K562 (cell line): ENCODE results near the gene TYW1. TPM values are rescaled to one million over a fixed set of nuclear protein-coding genes. Genes with fewer than 3 reads are reported as not detected.

ENCODE experiments used
- ARID1B ChIP-seq: fragments of 450-650 bp; IDR thresholded peaks from 2 replicates; pipeline ENCODE4 v1.6.1; 2016; ENCODE audit warnings: antibody characterized with exemption, mild to moderate bottlenecking, inconsistent platforms
- BCOR ChIP-seq: fragments of 450-650 bp; IDR thresholded peaks from 2 replicates; pipeline ENCODE4 v1.6.1; 2016
- CBFA2T3 ChIP-seq: fragments of 450-650 bp; IDR thresholded peaks from 2 replicates; pipeline ENCODE4 v1.6.1; 2017
- CCAR2 ChIP-seq: fragments of 200-400 bp; formaldehyde crosslinking; IDR thresholded peaks from 2 replicates; pipeline ENCODE4 v1.6.1; 2017; ENCODE audit warnings: mild to moderate bottlenecking, low read depth, low read length
- CTCFL ChIP-seq: IDR thresholded peaks from 2 replicates; pipeline ENCODE4 v1.6.1; 2011; ENCODE audit warnings: borderline replicate concordance, low read depth, mild to moderate bottlenecking, moderate library complexity, low read length; ENCODE audit not compliant: insufficient read depth, poor library complexity, severe bottlenecking
- DLX4 ChIP-seq: fragments of 250-450 bp; sonication (Bioruptor Pico); IDR thresholded peaks from 2 replicates; pipeline ENCODE4 v1.6.1; 2021; ENCODE audit warnings: mild to moderate bottlenecking
- FOXM1 ChIP-seq, 2 experiments: fragments of 450-650 bp in 1 of 2; sonication (generic) in 1 of 2; formaldehyde crosslinking in 1 of 2; IDR thresholded peaks; 2 replicates each; pipeline versions ENCODE4 v1.6.1 to v1.9.0; 2017 to 2022; ENCODE audit warnings: low read depth in 2 of 2, mild to moderate bottlenecking in 2 of 2, missing genetic modification reagents in 1 of 2, moderate library complexity in 1 of 2
- FUS ChIP-seq: fragments of 200-400 bp; formaldehyde crosslinking; optimal IDR thresholded peaks from 2 replicates; pipeline ENCODE3; 2017; ENCODE audit warnings: low read depth, low read length
- HMG20A ChIP-seq: fragments of 450-650 bp; formaldehyde crosslinking; conservative IDR thresholded peaks from 2 replicates; pipeline ENCODE4 v1.4.0; 2020; ENCODE audit warnings: mild to moderate bottlenecking, mixed read lengths
- ILK ChIP-seq: fragments of 450-650 bp; IDR thresholded peaks from 2 replicates; pipeline ENCODE4 v1.6.1; 2016; ENCODE audit warnings: missing genetic modification characterization, low read depth, mild to moderate bottlenecking, missing compliant biosample characterization, moderate library complexity, borderline replicate concordance
- LEF1 ChIP-seq: fragments of 450-650 bp; IDR thresholded peaks from 2 replicates; pipeline ENCODE4 v1.6.1; 2016; ENCODE audit warnings: mild to moderate bottlenecking
- MEF2D ChIP-seq: conservative IDR thresholded peaks from 2 replicates; pipeline ENCODE4 v1.6.1; 2016; ENCODE audit warnings: low read depth, missing genetic modification characterization, missing compliant biosample characterization
- MEIS2 ChIP-seq: fragments of 450-650 bp; IDR thresholded peaks from 2 replicates; pipeline ENCODE4 v1.6.1; 2014; ENCODE audit warnings: mild to moderate bottlenecking; ENCODE audit not compliant: partially characterized antibody
- PHTF2 ChIP-seq: fragments of 250-450 bp; sonication (Bioruptor Pico); IDR thresholded peaks from 2 replicates; pipeline ENCODE4 v1.5.0; 2021; ENCODE audit warnings: mild to moderate bottlenecking
- RBM22 ChIP-seq: fragments of 200-400 bp; formaldehyde crosslinking; IDR thresholded peaks from 2 replicates; pipeline ENCODE4 v1.6.1; 2018; ENCODE audit warnings: low read length, low read depth; ENCODE audit not compliant: poor library complexity, severe bottlenecking
- RFX1 ChIP-seq: fragments of 450-650 bp; IDR thresholded peaks from 2 replicates; pipeline ENCODE4 v1.6.1; 2016; ENCODE audit warnings: mild to moderate bottlenecking, moderate library complexity
- SRSF7 ChIP-seq: fragments of 200-400 bp; formaldehyde crosslinking; optimal IDR thresholded peaks from 2 replicates; pipeline ENCODE3; 2017; ENCODE audit warnings: mild to moderate bottlenecking, low read depth, low read length
- TAF9B ChIP-seq: fragments of 450-650 bp; IDR thresholded peaks from 2 replicates; pipeline ENCODE4 v1.6.1; 2018; ENCODE audit warnings: mild to moderate bottlenecking; ENCODE audit not compliant: partially characterized antibody
- TEAD2 ChIP-seq: fragments of 450-650 bp; IDR thresholded peaks from 2 replicates; pipeline ENCODE4 v1.6.1; 2016; ENCODE audit warnings: missing genetic modification characterization, control low read depth, missing compliant biosample characterization
- TFE3 ChIP-seq: fragments of 450-650 bp; formaldehyde crosslinking; IDR thresholded peaks from 2 replicates; pipeline ENCODE4 v1.4.0; 2020; ENCODE audit warnings: mild to moderate bottlenecking, mixed read lengths
- TRIM28 ChIP-seq: fragments of 450-650 bp; IDR thresholded peaks from 2 replicates; pipeline ENCODE4 v1.6.1; 2017
- ZBTB43 ChIP-seq: sonication (generic); formaldehyde crosslinking; IDR thresholded peaks from 2 replicates; pipeline ENCODE4 v1.8.0; 2023; ENCODE audit warnings: mild to moderate bottlenecking, missing genetic modification reagents
- ZEB2 ChIP-seq: fragments of 450-650 bp; IDR thresholded peaks from 2 replicates; pipeline ENCODE4 v1.6.1; 2016
- ZNF143 ChIP-seq: sonication (generic); formaldehyde crosslinking; IDR thresholded peaks from 2 replicates; pipeline ENCODE4 v1.9.0; 2022; ENCODE audit warnings: mild to moderate bottlenecking, missing genetic modification reagents
- ZNF561 ChIP-seq: fragments of 450-650 bp; formaldehyde crosslinking; conservative IDR thresholded peaks from 2 replicates; pipeline ENCODE4 v1.4.0; 2020; ENCODE audit warnings: mild to moderate bottlenecking, moderate library complexity
- ZNF707 ChIP-seq: fragments of 250-450 bp; sonication (Bioruptor Pico); conservative IDR thresholded peaks from 2 replicates; pipeline ENCODE4 v1.8.0; 2022; ENCODE audit warnings: inconsistent platforms, mild to moderate bottlenecking, moderate library complexity
- polyA plus RNA-seq, 8 experiments: library from polyadenylated mRNA; depleted of rRNA in 4 of 8; stranded (reverse) in 5 of 8; unstranded in 3 of 8; fragments of >200 nt; fragmentation: Nextera tagmentation in 2 of 8; fragmentation: Illumina TruSeq in 1 of 8; extraction: Ambion mirVana in 2 of 8; extraction: Trizol in 1 of 8; gene quantifications; 2 replicates each; pipeline versions ENCODE4 v1.2.1 to v1.2.3, GENCODE V29; 2011 to 2014; ENCODE audit warnings: inconsistent platforms in 1 of 8, missing spikeins in 1 of 8
- total RNA-seq, 7 experiments: library from RNA; depleted of rRNA in 6 of 7; stranded (reverse); fragments of >200 nt in 6 of 7; fragmentation: Illumina TruSeq in 2 of 7; extraction: Trizol in 2 of 7; gene quantifications; 2 replicates each; pipeline versions ENCODE4 v1.2.1 to v1.2.3, GENCODE V29; 2011 to 2021; ENCODE audit warnings: low replicate concordance in 1 of 7

Gene TYW1
- total and polyA plus RNA-seq, 9 of the 15 experiments (the other 6 are each of a cell fraction or from before 2014, with no cell fraction given), result 17.4 to 32.0 (median 26.2) TPM

- TF ChIP-seq TFE3 (CRISPR knock-in tag) (no peak), CTCFL (no peak), LEF1 (0 out of 2 replicates have a peak, but pooled peaks have one; percentile 13), ZNF143 (CRISPR knock-in tag) (no peak), ZNF561 (CRISPR knock-in tag) (peak; percentile 89), CBFA2T3 (peak; percentile 17; the same call in 1 of the 2 replicates), HMG20A (CRISPR knock-in tag) (no peak), ILK (tag) (no peak), FOXM1 (IDR thresholded peaks at IDR 0.05; ENCODE audit: low read depth) (no peak), FOXM1 (CRISPR knock-in tag; IDR thresholded peaks at IDR 0.05; ENCODE audit: low read depth) (no peak), TAF9B (no peak), ZBTB43 (CRISPR knock-in tag) (no peak), ARID1B (no peak), CCAR2 (no peak), SRSF7 (no peak), MEF2D (no peak), ZNF707 (CRISPR knock-in tag) (no peak), DLX4 (CRISPR knock-in tag) (no peak), TRIM28 (peak; percentile 93), ZEB2 (peak; percentile 74), BCOR (no peak), FUS (no peak), MEIS2 (peak; percentile 27), TEAD2 (tag) (no peak), RBM22 (no peak), RFX1 (peak; percentile 80), PHTF2 (CRISPR knock-in tag) (no peak)
These were observed 255.4 kb downstream of the TYW1 start (continued) for GRCh38 chr7:67251986-67252558.
